CD4-positive, alpha-beta T cell treated with Interleukin-10 for 1 hour (primary cell): Measurements from ENCODE around the gene FERD3L.
"Not testable (repeated sequence)": the region's sequence is repeated elsewhere in the genome, so short reads cannot be mapped to it uniquely, and the experiment has no call there.

Experiments used
- DNase-seq: peaks from one replicate; pipeline ENCODE4 v3.0.0-alpha.2; 2020

Gene FERD3L, protein sequence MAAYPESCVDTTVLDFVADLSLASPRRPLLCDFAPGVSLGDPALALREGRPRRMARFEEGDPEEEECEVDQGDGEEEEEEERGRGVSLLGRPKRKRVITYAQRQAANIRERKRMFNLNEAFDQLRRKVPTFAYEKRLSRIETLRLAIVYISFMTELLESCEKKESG

DNA sequence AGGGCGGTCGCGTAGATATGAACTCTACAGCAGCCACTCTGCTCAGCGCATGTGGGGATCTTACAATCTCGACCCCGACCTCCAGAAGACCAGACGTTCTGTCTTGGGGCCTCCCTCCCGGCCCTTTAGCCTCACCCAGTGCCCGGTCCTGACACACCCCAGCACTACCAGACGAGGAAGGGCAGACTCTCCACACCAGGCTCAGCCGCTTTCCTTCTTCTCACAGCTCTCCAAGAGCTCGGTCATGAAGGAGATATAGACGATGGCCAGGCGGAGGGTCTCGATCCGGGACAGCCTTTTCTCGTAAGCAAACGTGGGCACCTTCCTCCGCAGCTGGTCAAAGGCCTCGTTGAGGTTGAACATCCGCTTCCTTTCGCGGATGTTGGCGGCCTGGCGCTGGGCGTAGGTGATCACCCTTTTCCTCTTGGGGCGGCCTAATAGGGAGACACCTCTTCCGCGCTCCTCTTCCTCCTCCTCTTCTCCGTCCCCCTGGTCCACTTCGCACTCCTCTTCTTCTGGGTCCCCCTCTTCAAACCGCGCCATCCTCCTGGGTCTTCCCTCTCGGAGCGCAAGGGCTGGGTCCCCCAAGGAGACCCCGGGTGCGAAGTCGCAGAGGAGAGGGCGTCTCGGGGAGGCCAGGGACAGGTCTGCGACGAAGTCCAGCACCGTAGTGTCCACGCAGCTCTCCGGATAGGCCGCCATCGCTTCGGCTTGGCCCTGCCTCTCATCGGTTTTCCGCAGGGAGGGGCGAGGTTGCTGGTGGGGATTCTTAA is at the start of gene FERD3L:
TSS of gene FERD3L (minus strand) at position 761 of the 773 bp plus-strand sequence. CDS start at position 702, 59 bp downstream.
- no peak for DNase-seq

- not testable (repeated sequence) for DNase-seq
These were observed 49.2 kb upstream of the FERD3L start for GRCh38 chr7:19194417-19194816.

DNA sequence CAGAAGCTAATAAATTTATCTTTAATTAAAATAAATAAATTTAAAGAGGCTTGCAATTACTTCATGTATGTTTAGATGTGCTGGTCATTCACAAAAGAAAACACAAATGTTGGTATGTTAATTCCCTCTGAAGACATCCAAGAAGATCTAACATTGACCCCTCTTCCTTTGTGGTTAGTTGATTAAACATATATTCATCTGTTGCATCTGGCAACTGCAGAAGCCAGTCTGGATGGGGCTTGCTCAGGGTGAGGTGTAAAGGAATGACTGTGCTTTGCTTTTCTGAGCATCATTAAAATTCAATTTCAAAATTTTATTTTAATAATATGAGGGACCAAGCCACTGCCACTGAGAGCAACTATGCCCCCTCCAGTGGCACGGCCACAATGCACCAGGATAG is 36.4 kb upstream of the FERD3L start:
- no peak for DNase-seq

DNA sequence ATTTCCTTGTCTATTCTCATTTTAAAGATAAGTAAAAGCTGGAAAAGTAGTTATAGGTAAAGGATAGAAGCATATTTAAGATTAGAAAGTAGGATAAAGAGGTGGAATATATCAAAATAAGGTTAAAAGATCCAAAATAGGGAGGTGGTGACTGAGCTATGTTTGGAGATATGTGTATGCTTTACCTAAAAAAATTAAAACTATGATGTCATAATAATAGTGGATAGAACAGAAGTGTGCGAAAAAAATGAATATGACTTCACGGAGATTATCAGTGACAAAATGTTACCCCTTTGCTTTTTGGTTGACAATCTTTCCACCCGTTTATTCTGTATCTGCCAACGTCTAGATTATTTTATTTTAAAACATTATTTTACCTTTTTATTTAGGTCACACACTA is 33.4 kb upstream of the FERD3L start:
- DNase-seq, result no peak

DNA sequence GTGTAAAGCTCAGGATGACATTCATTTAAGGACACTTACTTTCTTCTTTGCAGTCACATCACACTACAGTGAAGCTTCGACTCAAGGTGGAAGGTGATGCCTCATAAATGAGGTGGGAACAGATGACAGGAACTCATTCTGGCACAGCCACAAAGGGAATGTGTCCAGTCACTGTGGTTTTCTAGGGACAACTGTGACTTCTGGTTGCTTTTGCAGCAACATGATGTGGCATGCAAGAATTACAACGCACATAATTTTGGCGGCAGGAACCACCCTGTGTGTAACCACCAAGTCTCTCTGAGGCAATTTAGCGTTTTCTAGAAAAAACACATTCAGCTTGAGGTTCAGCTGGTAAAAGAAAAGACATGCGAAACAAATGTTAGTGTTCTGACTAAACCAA is 32.0 kb upstream of the FERD3L start:
- DNase-seq, result no peak

GRCh38 chr7:19175241-19175640 is 30.0 kb upstream of the FERD3L start:
- DNase-seq, result no peak

- no peak for DNase-seq
These were observed 16.4 kb upstream of the FERD3L start for GRCh38 chr7:19161671-19162070.

DNA sequence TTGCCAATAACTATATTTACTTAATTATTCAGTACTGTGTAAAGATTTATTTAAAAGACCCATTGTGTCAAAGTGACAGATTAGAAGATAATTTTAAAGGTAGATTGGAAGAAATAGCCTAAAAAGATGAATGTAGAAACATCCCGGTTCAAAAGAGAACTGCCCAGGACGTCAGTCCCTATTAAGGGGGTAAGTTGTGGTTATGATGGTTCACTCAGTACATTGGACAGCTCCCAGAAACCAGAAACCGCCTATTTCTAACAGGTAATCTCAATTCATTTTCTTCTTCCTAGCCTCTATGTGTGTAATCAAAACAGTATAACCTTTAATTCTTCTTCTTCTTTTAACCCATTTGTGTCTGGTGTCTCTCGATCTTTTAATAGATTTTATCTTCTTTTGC is 1.5 kb upstream of the FERD3L start:
- DNase-seq, result no peak

GRCh38 chr7:19145434-19146115 is 354 bp upstream of the FERD3L start:
- no peak for DNase-seq

- DNase-seq, result no peak
These were observed 1.2 kb downstream of the FERD3L start for GRCh38 chr7:19143881-19144574.

GRCh38 chr7:19139706-19140327 is 5.4 kb downstream of the FERD3L start:
- no peak for DNase-seq

DNA sequence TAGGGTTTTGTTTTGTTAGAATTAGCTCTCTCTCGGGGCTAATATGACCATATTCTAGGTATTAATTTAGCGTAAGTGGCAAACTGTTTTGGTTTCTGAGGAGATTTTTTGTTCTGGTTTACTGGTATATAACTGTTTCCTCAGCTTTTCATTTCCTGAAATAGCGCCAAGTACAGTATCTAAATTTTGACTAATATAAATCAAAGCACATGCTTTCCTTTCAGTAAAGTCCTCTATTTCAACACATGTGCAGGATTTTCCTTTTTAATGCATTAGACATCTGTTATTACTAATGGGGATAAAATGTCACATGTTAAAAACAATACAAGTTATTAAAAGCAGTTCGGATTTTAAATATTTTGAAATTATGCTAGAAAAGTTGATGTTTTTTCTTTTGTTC is 11.3 kb downstream of the FERD3L start:
- no peak for DNase-seq

- DNase-seq, result no peak
These were observed 11.8 kb downstream of the FERD3L start for GRCh38 chr7:19133390-19133789.

- DNase-seq, result no peak
These were observed 16.4 kb downstream of the FERD3L start for GRCh38 chr7:19128856-19129255.

GRCh38 chr7:19121977-19122588 is 23.1 kb downstream of the FERD3L start:
- DNase-seq, result no peak

GRCh38 chr7:19119870-19120486 is 25.2 kb downstream of the FERD3L start:
- no peak for DNase-seq

DNA sequence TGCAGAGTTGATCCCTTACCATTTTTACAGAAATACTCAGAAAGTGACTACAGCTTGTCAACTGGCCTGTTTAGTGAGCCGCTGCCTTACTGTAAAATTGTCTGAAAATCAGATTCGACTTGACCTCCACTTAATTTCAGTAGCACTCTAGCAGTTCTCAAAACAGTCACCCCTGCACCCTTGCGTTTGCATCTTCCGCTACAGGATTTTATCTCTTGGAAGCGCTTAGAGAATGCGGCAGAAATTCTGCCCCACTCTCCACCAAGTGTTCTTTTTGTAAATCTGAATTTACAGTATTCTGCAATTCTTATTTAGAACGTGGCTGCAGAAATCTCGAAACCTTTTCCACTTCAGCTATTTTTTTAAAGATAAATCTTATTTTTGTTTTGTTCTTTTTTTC is 25.8 kb downstream of the FERD3L start:
- no peak for DNase-seq

GRCh38 chr7:19118636-19119371 is 26.4 kb downstream of the FERD3L start:
- no peak for DNase-seq

DNA sequence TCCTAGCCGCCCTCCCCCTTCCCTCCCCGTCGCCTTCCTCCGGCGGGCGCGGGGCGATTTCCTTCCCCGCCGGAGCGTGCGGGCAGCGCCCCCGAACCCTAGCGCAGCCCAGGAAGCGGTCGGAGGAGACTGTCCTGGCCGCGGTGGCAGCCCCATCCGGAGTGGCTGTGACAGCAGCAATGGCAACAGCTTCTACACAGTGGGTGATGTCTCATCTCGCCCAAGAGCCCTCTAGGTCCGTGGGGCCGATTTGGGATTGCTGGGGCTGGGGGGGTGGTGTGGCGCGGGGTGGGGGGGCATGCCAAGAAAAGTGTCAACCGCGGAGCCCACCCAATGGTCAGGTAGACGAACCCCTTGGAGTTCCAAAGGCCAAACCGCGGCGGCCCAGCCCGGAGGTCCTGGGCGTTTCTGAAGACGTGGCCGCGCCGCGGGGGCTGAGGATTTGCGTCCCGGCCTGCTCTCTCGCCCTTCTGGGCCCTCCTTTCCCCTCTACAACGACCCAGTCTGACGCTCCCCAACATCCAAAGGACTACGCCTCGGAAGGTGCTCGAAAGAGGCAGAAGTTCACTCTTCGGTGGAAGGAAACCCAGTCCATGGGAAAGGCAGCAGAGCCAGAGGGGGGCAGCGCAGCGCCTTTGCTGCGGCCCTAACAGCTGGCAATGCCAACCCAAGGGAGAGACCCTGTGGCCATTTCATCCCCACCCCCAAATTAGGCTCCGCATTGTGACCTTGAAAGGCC is 27.2 kb downstream of the FERD3L start:
- DNase-seq, result no peak

- no peak for DNase-seq
These were observed 27.9 kb downstream of the FERD3L start, which contains the start of gene TWIST1 for GRCh38 chr7:19117091-19117869. Gene TWIST1 (minus strand): TSS chr7:19117636. CDS start chr7:19117321, 315 bp downstream.
